Mammary epithelial cell (primary cell): ENCODE data around the gene DUSP2.

Source experiments
- EZH2 ChIP-seq: IDR thresholded peaks from 2 replicates; pipeline ENCODE4 v1.6.1; 2012; ENCODE audit warnings: low read length, inconsistent platforms, borderline replicate concordance
- TF ChIP-seq, protein P1 (sequence below), 2 donors: IDR thresholded peaks in 1 of 2; conservative IDR thresholded peaks in 1 of 2; 2 replicates each; pipeline ENCODE4 v1.5.1; 2011 to 2012; ENCODE audit warnings: inconsistent platforms in 2 of 2, low read length in 2 of 2, mild to moderate bottlenecking in 2 of 2, control low read depth in 1 of 2, low read depth in 1 of 2; ENCODE audit not compliant: insufficient read depth in 1 of 2; ENCODE audit errors: extremely low read depth in 1 of 2

DNA sequence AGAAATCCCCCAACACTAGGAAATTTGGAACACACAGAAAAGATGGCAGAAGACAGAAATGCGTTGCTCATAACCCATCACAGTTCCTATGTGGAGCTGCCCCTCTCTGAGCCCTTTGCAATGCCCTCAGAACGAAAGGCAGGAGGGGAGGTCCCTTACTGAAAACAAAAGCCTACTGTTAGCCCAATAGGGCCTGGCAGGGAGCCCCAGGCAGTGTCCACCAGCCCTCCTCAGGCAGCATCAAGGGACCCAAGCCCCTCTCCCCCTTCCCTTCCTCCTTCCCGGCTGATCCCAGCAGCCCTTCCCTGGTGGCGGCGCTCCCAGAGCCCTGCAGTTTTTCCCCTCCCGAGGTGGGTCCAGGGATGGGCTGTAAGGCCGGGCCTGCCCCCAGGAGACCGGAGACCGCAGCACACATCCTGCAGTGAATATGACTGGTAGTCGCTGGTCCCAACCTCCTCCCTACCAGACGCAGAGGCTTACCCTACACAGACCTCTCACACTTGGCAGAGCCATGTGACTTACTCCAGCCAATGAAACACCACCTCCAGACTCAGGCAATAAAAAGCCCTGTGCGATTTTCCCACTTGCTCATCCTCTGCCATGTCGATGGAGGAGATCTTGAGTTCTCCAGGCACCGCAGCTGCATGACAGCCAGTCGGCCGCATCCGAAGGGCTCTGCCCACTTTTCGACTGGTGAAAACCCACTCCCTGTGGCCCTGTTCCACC is 19.4 kb upstream of the DUSP2 start:
- TF ChIP-seq, protein P1, sequence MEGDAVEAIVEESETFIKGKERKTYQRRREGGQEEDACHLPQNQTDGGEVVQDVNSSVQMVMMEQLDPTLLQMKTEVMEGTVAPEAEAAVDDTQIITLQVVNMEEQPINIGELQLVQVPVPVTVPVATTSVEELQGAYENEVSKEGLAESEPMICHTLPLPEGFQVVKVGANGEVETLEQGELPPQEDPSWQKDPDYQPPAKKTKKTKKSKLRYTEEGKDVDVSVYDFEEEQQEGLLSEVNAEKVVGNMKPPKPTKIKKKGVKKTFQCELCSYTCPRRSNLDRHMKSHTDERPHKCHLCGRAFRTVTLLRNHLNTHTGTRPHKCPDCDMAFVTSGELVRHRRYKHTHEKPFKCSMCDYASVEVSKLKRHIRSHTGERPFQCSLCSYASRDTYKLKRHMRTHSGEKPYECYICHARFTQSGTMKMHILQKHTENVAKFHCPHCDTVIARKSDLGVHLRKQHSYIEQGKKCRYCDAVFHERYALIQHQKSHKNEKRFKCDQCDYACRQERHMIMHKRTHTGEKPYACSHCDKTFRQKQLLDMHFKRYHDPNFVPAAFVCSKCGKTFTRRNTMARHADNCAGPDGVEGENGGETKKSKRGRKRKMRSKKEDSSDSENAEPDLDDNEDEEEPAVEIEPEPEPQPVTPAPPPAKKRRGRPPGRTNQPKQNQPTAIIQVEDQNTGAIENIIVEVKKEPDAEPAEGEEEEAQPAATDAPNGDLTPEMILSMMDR (conservative IDR thresholded peaks at IDR 0.05 in 1 of 2, IDR thresholded peaks at IDR 0.05 in 1 of 2; ENCODE audit: extremely low read depth in 1 of 2, insufficient read depth in 1 of 2, low read depth in 1 of 2, low read length in 2 of 2): no peak
- no peak for TF ChIP-seq EZH2
